Measurements from ENCODE around the gene ILKAP.
A peak's percentile ranks its signal among the peaks of the same experiment; 100 is the strongest.

ILKAP gene

DNA sequence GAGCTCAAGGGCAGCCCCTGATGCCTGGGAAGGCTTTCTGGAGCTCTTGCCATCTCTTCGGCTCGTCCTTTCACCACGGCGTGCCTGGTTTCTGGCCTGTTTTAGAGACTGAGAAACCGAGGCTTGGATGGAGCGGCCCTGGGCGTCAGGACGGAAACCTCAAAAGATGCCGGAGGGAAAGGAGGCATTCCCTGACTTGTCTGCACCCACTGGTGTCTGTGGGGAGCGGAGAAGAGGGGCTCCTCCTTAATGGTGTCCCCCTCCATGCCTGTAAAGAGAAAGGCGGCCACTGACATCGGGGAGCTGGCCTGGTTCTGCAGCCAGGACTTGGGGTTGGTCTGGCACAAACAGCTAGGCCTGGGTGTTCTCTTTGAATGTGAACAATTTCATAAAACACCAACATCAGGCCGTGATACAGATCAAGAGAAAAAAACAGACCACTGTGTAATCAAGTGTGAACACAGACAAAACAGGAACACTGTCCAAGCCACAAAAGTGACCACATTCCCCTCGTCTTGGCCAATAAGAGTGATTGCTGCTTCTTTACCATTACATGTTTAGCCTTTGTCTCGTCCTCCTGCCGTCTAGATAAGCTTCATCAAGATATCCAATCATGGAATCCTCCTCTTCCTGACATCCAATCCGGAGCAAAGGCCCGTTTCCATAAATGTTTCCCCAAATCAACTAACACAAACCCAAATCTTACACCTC is 633 bp upstream of the ILKAP start:
- in situ Hi-C loops (cut with HindIII; ENCODE audit: low sequenced_read_pairs): no loop called here
- TF ChIP-seq, protein P1, sequence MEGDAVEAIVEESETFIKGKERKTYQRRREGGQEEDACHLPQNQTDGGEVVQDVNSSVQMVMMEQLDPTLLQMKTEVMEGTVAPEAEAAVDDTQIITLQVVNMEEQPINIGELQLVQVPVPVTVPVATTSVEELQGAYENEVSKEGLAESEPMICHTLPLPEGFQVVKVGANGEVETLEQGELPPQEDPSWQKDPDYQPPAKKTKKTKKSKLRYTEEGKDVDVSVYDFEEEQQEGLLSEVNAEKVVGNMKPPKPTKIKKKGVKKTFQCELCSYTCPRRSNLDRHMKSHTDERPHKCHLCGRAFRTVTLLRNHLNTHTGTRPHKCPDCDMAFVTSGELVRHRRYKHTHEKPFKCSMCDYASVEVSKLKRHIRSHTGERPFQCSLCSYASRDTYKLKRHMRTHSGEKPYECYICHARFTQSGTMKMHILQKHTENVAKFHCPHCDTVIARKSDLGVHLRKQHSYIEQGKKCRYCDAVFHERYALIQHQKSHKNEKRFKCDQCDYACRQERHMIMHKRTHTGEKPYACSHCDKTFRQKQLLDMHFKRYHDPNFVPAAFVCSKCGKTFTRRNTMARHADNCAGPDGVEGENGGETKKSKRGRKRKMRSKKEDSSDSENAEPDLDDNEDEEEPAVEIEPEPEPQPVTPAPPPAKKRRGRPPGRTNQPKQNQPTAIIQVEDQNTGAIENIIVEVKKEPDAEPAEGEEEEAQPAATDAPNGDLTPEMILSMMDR (IDR thresholded peaks at IDR 0.05; ENCODE audit: low read depth, low read length, missing control alignments): no peak
- DNase-seq (ENCODE audit: low read depth): peak; percentile 37
- peak overlapping the region; percentile 70 for H3K4me3 ChIP-seq (ENCODE audit: low read depth, low read length)

DNA sequence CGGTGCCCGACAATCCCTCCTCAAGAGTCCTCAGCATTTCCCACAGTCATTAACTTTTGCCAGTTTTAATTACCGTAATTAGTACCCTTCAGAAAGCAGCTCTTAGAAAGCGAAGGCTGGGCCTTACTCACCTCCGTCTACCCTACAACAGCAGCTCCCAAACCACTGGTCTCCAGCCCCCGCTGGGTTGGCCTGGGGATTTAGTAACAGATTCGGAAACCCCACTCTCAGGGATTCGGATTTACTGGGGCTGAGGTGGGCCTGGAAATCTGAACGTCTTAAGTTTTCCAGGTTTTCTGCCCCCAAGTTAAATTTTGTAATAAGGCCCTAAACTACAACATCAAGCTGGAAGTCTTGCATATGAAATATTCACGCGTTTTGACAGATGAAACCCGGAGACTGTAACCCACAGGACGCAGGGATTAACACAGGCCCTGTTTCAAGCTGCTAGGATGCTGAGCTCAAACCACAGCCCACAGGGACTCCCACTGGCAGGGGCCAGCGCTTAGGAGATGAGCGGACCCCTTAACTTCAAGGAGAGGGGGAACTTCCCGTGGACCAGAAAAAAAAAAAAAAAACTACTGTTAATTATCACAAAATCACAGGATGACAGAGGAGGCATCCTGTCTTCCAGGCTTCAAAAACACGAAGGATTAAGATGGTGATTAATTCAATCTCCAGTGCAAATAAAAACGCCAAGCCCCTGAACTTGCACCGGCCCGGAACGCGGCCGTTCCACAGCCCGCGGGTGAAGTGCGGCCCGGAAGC is 985 bp downstream of the ILKAP start:
- TF ChIP-seq, protein P1 (IDR thresholded peaks at IDR 0.05; ENCODE audit: low read depth, low read length, missing control alignments): no peak
- peak overlapping the region; percentile 70 for H3K4me3 ChIP-seq (ENCODE audit: low read depth, low read length)
- in situ Hi-C loops (cut with HindIII; ENCODE audit: low sequenced_read_pairs): no loop called here
- no peak for DNase-seq (ENCODE audit: low read depth)

DNA sequence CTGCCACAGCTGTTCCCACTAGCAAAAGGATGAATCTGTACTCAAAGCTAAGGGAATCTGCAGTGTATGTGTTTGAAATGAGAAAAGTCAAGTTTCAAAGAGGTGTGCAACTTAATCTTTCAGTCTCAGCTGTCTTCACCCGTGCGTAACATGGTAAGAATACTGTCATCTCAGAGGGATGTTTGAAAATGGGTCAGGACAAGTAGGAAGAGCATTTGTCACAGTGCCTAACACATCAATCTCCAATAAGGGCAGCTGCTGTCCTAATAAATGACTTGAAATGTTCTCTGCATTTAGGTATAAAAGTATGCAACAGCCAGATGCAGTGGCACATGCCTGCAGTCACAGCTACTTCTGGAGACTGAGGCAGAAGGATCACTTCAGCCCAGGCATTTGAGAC is 13.1 kb downstream of the ILKAP start:
- DNase-seq (ENCODE audit: low read depth): no peak
- TF ChIP-seq, protein P1 (IDR thresholded peaks at IDR 0.05; ENCODE audit: low read depth, low read length, missing control alignments): no peak
- in situ Hi-C loops (cut with HindIII; ENCODE audit: low sequenced_read_pairs): no loop called here
- H3K4me3 ChIP-seq (ENCODE audit: low read depth, low read length): no peak overlapping the region

DNA sequence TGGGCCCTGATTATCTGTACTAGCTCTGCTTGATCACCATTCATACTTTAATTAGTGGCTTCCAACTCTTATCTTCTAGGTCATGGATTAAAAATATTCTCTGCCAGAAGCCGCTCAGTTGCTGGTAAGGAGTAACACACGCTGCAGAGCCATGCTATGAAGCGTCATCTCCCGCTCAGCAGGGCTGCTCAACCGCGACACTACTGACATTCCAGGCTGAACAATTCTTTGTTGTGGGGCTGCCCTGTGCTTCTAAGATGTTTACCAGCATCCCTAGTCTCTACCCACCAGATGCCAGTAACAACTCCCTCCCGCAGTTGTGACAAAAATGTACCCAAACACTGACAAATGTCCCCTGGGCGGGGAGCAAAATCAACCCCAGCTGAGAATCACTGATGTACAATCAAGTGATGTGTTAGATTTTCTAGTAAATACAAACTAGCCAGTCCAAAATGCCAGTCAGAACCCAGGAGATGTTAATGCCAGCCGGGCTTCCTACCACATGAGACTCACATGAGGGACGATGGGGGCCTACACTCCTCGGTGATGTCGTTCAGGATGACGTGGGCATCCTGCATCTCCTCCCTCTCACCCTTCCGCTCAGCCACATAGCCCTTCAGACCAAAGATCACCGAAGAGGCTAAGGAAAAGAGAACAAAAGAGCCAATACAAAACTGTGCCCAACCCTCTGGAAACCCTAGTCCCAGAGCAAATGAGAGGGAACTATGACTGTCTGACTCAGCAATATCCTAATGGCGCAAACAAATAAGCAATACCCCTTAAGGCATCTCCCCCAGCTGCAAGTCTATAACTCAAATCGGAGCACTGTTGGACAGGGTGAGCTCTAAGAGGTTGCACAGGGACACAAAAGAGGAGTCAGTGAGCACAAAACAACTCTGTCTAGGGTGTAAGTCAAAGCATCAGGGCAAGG is 15.6 kb downstream of the ILKAP start:
- TF ChIP-seq, protein P1 (IDR thresholded peaks at IDR 0.05; ENCODE audit: low read depth, low read length, missing control alignments): no peak
- no peak for DNase-seq (ENCODE audit: low read depth)
- no peak overlapping the region for H3K4me3 ChIP-seq (ENCODE audit: low read depth, low read length)
- in situ Hi-C loops (cut with HindIII; ENCODE audit: low sequenced_read_pairs): no loop called here

DNA sequence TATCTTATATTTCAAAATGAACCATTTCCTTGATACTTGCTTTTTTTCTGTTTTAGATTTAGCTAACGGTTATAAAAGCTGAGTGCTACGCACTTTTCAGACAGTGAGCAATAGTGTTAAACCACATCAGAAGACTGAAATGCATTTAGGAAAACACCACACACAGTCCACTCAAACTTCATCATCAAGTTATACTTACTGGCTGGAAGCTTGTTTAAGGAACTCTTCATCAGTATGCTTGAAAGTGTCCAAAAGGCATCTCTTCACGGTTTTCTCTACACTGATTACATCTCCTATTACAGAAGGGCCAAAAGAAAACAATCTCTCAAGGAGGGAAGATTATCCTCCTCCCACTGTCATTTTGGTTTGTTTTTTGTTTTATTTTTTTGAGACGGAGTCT is 19.7 kb downstream of the ILKAP start:
- H3K4me3 ChIP-seq (ENCODE audit: low read depth, low read length): no peak overlapping the region
- TF ChIP-seq, protein P1 (IDR thresholded peaks at IDR 0.05; ENCODE audit: low read depth, low read length, missing control alignments): no peak
- no peak for DNase-seq (ENCODE audit: low read depth)
- in situ Hi-C loops (cut with HindIII; ENCODE audit: low sequenced_read_pairs): no loop called here

DNA sequence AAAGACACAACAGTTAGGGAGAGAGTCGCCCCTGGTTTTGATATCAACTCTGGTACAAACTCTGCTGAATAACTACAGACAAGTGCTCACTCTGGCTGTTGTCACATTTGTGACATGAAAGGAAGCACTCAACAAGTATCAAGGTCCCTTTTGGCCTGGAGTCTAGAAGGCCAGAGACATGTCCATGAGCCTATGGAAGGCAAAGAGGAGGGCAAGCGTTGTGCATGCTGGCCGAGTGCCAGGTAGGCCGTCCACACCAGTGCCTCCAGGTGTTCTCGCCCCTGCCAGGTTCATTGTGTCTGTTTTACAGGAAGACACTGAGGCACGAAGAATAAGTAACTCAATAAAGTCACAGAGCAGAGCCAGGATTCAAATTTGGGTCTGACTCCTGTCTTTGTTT is 21.1 kb downstream of the ILKAP start:
- TF ChIP-seq, protein P1 (IDR thresholded peaks at IDR 0.05; ENCODE audit: low read depth, low read length, missing control alignments): no peak
- no peak overlapping the region for H3K4me3 ChIP-seq (ENCODE audit: low read depth, low read length)
- in situ Hi-C loops (cut with HindIII; ENCODE audit: low sequenced_read_pairs): no loop called here
- DNase-seq (ENCODE audit: low read depth): no peak
